GM23338 (cell line): ENCODE data around the gene NKD1. TPM values are rescaled to one million over a fixed set of nuclear protein-coding genes. Genes with fewer than 3 reads are reported as not detected.

ENCODE experiments used
- ATAC-seq: fragments of 200-7000 bp; cut with Tn5 transposase; 3 replicates; pipeline ENCODE4 v1.9.1; 2020
- DNase-seq: peaks from one replicate; pipeline ENCODE4 v3.0.0-alpha.2; 2015; ENCODE audit warnings: low spot score
- H2AFZ ChIP-seq: fragments of 200-600 bp; sonication (generic); 2 replicates; pipeline ENCODE4 v1.8.0; 2016; ENCODE audit warnings: antibody characterized with exemption, mild to moderate bottlenecking, moderate library complexity
- H3F3A ChIP-seq: fragments of 200-600 bp; sonication (generic); replicated peaks from 2 replicates; pipeline ENCODE4 v1.8.0; 2017; ENCODE audit warnings: antibody characterized with exemption, mixed run types, low read depth
- H3K27ac ChIP-seq: fragments of 200-600 bp; sonication (generic); 2 replicates; pipeline ENCODE4 v1.6.1; 2016; ENCODE audit warnings: low read depth
- H3K27me3 ChIP-seq: fragments of 200-600 bp; sonication (generic); 2 replicates; pipeline ENCODE4 v1.8.0; 2016; ENCODE audit warnings: mild to moderate bottlenecking, mixed run types, moderate library complexity; ENCODE audit not compliant: insufficient read depth
- H3K36me3 ChIP-seq: fragments of 200-600 bp; sonication (generic); 2 replicates; pipeline ENCODE4 v1.8.0; 2016; ENCODE audit warnings: mild to moderate bottlenecking; ENCODE audit not compliant: insufficient read depth
- H3K4me1 ChIP-seq: fragments of 200-600 bp; sonication (generic); 2 replicates; pipeline ENCODE4 v1.8.0; 2016; ENCODE audit warnings: mild to moderate bottlenecking, moderate library complexity; ENCODE audit not compliant: insufficient read depth
- H3K4me2 ChIP-seq: fragments of 200-600 bp; sonication (generic); 2 replicates; pipeline ENCODE4 v1.7.1; 2017; ENCODE audit warnings: mixed run types
- H3K4me3 ChIP-seq: fragments of 200-600 bp; sonication (generic); 2 replicates; pipeline ENCODE4 v1.6.1; 2016; ENCODE audit warnings: mixed run types
- H3K79me2 ChIP-seq: fragments of 200-600 bp; sonication (generic); replicated peaks from 2 replicates; pipeline ENCODE4 v1.8.0; 2017; ENCODE audit warnings: mild to moderate bottlenecking; ENCODE audit not compliant: insufficient read depth
- H3K9me2 ChIP-seq: fragments of 200-600 bp; sonication (generic); 2 replicates; pipeline ENCODE4 v1.8.0; 2017; ENCODE audit not compliant: insufficient read depth
- H4K20me1 ChIP-seq: fragments of 200-600 bp; sonication (generic); replicated peaks from 2 replicates; pipeline ENCODE4 v1.8.0; 2017; ENCODE audit warnings: mild to moderate bottlenecking; ENCODE audit not compliant: insufficient read depth
- H3K27ac Mint-ChIP-seq: 2 replicates; pipeline ENCODE4 v1.8.0; 2020; ENCODE audit warnings: inconsistent platforms, mild to moderate bottlenecking, moderate library complexity, mixed read lengths
- H3K27me3 Mint-ChIP-seq: 3 replicates; pipeline ENCODE4 v1.8.0; 2022; ENCODE audit warnings: low read depth, mild to moderate bottlenecking, moderate library complexity, mixed read lengths, inconsistent platforms; ENCODE audit not compliant: insufficient read depth, poor library complexity
- H3K36me3 Mint-ChIP-seq: 3 replicates; pipeline ENCODE4 v1.8.0; 2021; ENCODE audit warnings: low read depth, mild to moderate bottlenecking, inconsistent platforms, moderate library complexity, mixed read lengths
- H3K4me1 Mint-ChIP-seq: 3 replicates; pipeline ENCODE4 v1.8.0; 2020; ENCODE audit warnings: mild to moderate bottlenecking, inconsistent platforms, mixed read lengths
- H3K4me3 Mint-ChIP-seq: 3 replicates; pipeline ENCODE4 v1.8.0; 2021; ENCODE audit warnings: moderate library complexity, mild to moderate bottlenecking, inconsistent platforms, mixed read lengths
- H3K9me3 Mint-ChIP-seq: 3 replicates; pipeline ENCODE4 v1.8.0; 2020; ENCODE audit warnings: moderate library complexity, mild to moderate bottlenecking, inconsistent platforms, mixed read lengths
- NANOG ChIP-seq: IDR thresholded peaks from 2 replicates; pipeline ENCODE4 v1.6.1; 2016; ENCODE audit warnings: antibody characterized with exemption, borderline replicate concordance
- POLR2AphosphoS5 ChIP-seq: IDR thresholded peaks from 2 replicates; pipeline ENCODE4 v1.6.1; 2016; ENCODE audit warnings: antibody characterized with exemption, low read depth
- polyA plus RNA-seq: library from polyadenylated mRNA; unstranded; fragments of >200 nt; fragmentation: Nextera tagmentation; extraction: Ambion mirVana; gene quantifications from 2 replicates; pipeline ENCODE4 v1.2.1, GENCODE V29; 2016
- total RNA-seq: library from RNA; depleted of rRNA; stranded (reverse); fragments of >200 nt; shearing (Covaris generic); gene quantifications from 2 replicates; pipeline ENCODE4 v1.2.3, GENCODE V29; 2014
- TF ChIP-seq, protein P1 (sequence below): fragments of 250-450 bp; sonication (Bioruptor Pico); IDR thresholded peaks from 2 replicates; pipeline ENCODE4 v1.5.0; 2020; ENCODE audit warnings: mild to moderate bottlenecking, moderate library complexity
- TF ChIP-seq, protein P2 (sequence below): IDR thresholded peaks from 2 replicates; pipeline ENCODE4 v1.6.1; 2016; ENCODE audit warnings: antibody characterized with exemption
- TF ChIP-seq, protein P3 (sequence below): IDR thresholded peaks from one replicate; pipeline ENCODE4 v1.6.1; 2018; ENCODE audit warnings: antibody characterized with exemption; ENCODE audit not compliant: unreplicated experiment

The NKD1 gene
- total and polyA plus RNA-seq, 2 experiments from 2014 or later: 2.1 to 2.3 TPM

DNA sequence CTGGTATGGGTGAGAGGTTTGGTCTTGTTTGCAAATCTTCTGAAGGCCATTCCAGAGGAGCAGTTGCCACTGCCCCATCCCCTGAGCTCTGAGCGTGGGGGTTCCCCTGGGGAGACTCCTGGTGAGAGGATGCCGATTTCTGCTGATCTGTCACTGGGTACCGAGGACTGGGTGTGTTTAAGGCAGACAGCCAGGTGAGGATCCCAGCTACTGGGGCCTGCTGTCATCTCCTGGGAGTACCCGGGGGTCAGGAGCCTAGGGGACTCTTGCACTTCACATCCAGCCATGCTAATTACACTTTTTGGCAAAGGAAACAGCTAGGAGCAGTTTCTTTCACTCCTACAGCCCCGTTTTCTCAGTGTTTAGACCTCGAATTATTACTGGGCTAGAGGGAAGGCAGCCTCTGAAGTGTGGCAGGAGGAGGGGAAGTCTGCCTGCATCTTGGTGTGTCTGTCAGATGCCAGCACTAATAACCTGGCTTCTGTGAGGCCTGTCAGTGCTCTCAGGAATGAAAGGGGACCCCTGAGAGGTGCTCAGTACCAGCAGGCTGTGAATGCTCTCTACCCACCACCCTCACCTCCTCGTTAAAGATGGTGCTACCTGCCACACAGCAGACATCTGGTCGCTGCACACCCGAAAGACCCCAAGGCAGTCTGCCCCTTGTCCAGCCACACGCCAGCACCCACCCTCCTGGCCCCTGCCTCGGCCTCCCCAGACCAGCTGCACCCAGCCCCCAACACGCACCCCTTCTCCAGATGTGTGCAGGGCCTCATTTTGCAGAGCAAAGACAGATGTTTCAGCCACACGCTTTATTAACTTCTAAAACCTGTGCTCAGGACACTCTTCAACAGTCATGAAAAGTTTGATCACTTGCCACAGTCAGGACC is 89.8 kb downstream of the NKD1 start:
- Histone ChIP-seq H3K4me2 (no peak overlapping the region), H3F3A (no peaks in the 10 kb centered on the region), H3K79me2 (no peaks in the 10 kb centered on the region), H3K4me3 (no peak overlapping the region), H3K27me3 (no peaks in the 10 kb centered on the region), H3K9me2 (no peaks in the 10 kb centered on the region), H3K36me3 (no peaks in the 10 kb centered on the region), H2AFZ (no peak overlapping the region), H3K27ac (no peak overlapping the region), H4K20me1 (no peaks in the 10 kb centered on the region), H3K4me1 (no peaks in the 10 kb centered on the region)
- Mint-ChIP-seq H3K27me3 (peaks cover 4% of the 10 kb centered on the region), H3K9me3 (no peaks in the 10 kb centered on the region), H3K4me1 (no peaks in the 10 kb centered on the region; the same call in 2 of the 3 replicates), H3K4me3 (no peak overlapping the region), H3K27ac (no peak overlapping the region), H3K36me3 (no peaks in the 10 kb centered on the region)
- DNase-seq: no peak
- no peak for ATAC-seq
- TF ChIP-seq, protein P1, sequence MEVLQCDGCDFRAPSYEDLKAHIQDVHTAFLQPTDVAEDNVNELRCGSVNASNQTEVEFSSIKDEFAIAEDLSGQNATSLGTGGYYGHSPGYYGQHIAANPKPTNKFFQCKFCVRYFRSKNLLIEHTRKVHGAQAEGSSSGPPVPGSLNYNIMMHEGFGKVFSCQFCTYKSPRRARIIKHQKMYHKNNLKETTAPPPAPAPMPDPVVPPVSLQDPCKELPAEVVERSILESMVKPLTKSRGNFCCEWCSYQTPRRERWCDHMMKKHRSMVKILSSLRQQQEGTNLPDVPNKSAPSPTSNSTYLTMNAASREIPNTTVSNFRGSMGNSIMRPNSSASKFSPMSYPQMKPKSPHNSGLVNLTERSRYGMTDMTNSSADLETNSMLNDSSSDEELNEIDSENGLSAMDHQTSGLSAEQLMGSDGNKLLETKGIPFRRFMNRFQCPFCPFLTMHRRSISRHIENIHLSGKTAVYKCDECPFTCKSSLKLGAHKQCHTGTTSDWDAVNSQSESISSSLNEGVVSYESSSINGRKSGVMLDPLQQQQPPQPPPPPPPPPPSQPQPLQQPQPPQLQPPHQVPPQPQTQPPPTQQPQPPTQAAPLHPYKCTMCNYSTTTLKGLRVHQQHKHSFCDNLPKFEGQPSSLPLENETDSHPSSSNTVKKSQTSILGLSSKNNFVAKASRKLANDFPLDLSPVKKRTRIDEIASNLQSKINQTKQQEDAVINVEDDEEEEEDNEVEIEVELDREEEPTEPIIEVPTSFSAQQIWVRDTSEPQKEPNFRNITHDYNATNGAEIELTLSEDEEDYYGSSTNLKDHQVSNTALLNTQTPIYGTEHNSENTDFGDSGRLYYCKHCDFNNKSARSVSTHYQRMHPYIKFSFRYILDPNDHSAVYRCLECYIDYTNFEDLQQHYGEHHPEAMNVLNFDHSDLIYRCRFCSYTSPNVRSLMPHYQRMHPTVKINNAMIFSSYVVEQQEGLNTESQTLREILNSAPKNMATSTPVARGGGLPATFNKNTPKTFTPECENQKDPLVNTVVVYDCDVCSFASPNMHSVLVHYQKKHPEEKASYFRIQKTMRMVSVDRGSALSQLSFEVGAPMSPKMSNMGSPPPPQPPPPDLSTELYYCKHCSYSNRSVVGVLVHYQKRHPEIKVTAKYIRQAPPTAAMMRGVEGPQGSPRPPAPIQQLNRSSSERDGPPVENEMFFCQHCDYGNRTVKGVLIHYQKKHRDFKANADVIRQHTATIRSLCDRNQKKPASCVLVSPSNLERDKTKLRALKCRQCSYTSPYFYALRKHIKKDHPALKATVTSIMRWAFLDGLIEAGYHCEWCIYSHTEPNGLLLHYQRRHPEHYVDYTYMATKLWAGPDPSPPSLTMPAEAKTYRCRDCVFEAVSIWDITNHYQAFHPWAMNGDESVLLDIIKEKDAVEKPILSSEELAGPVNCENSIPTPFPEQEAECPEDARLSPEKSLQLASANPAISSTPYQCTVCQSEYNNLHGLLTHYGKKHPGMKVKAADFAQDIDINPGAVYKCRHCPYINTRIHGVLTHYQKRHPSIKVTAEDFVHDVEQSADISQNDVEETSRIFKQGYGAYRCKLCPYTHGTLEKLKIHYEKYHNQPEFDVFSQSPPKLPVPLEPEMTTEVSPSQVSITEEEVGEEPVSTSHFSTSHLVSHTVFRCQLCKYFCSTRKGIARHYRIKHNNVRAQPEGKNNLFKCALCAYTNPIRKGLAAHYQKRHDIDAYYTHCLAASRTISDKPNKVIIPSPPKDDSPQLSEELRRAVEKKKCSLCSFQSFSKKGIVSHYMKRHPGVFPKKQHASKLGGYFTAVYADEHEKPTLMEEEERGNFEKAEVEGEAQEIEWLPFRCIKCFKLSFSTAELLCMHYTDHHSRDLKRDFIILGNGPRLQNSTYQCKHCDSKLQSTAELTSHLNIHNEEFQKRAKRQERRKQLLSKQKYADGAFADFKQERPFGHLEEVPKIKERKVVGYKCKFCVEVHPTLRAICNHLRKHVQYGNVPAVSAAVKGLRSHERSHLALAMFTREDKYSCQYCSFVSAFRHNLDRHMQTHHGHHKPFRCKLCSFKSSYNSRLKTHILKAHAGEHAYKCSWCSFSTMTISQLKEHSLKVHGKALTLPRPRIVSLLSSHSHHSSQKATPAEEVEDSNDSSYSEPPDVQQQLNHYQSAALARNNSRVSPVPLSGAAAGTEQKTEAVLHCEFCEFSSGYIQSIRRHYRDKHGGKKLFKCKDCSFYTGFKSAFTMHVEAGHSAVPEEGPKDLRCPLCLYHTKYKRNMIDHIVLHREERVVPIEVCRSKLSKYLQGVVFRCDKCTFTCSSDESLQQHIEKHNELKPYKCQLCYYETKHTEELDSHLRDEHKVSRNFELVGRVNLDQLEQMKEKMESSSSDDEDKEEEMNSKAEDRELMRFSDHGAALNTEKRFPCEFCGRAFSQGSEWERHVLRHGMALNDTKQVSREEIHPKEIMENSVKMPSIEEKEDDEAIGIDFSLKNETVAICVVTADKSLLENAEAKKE (CRISPR knock-in tag): no peak
- TF ChIP-seq, protein P2, sequence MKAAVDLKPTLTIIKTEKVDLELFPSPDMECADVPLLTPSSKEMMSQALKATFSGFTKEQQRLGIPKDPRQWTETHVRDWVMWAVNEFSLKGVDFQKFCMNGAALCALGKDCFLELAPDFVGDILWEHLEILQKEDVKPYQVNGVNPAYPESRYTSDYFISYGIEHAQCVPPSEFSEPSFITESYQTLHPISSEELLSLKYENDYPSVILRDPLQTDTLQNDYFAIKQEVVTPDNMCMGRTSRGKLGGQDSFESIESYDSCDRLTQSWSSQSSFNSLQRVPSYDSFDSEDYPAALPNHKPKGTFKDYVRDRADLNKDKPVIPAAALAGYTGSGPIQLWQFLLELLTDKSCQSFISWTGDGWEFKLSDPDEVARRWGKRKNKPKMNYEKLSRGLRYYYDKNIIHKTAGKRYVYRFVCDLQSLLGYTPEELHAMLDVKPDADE: no peak
- TF ChIP-seq NANOG (no peak), POLR2AphosphoS5 (no peak)
- TF ChIP-seq, protein P3, sequence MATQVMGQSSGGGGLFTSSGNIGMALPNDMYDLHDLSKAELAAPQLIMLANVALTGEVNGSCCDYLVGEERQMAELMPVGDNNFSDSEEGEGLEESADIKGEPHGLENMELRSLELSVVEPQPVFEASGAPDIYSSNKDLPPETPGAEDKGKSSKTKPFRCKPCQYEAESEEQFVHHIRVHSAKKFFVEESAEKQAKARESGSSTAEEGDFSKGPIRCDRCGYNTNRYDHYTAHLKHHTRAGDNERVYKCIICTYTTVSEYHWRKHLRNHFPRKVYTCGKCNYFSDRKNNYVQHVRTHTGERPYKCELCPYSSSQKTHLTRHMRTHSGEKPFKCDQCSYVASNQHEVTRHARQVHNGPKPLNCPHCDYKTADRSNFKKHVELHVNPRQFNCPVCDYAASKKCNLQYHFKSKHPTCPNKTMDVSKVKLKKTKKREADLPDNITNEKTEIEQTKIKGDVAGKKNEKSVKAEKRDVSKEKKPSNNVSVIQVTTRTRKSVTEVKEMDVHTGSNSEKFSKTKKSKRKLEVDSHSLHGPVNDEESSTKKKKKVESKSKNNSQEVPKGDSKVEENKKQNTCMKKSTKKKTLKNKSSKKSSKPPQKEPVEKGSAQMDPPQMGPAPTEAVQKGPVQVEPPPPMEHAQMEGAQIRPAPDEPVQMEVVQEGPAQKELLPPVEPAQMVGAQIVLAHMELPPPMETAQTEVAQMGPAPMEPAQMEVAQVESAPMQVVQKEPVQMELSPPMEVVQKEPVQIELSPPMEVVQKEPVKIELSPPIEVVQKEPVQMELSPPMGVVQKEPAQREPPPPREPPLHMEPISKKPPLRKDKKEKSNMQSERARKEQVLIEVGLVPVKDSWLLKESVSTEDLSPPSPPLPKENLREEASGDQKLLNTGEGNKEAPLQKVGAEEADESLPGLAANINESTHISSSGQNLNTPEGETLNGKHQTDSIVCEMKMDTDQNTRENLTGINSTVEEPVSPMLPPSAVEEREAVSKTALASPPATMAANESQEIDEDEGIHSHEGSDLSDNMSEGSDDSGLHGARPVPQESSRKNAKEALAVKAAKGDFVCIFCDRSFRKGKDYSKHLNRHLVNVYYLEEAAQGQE: no peak
